LHCN-M2 (cell line): ENCODE measurements around the gene CGREF1. TPM values are rescaled to one million over a fixed set of nuclear protein-coding genes. Genes with fewer than 3 reads are reported as not detected.
A peak's percentile ranks its signal among the peaks of the same experiment; 100 is the strongest.
"Not testable (repeated sequence)": the region's sequence is repeated elsewhere in the genome, so short reads cannot be mapped to it uniquely, and the experiment has no call there.

Experiments
- DNase-seq: peaks from one replicate; pipeline ENCODE4 v3.0.0-alpha.2; 2012; ENCODE audit warnings: low read depth
- total RNA-seq: library from RNA; depleted of rRNA; stranded (reverse); fragments of >200 nt; gene quantifications from 2 replicates; pipeline ENCODE4 v1.2.3, GENCODE V29; 2014

Gene CGREF1
- total RNA-seq, 1 experiment from 2014 or later = 0.69 TPM

- DNase-seq = no peak
These were observed 42.6 kb downstream of the CGREF1 start for GRCh38 chr2:27076323-27076722.

GRCh38 chr2:27075566-27075871, 43.4 kb downstream of the CGREF1 start:
- DNase-seq = not testable (repeated sequence)

- DNase-seq = no peak
These were observed 44.0 kb downstream of the CGREF1 start for GRCh38 chr2:27074738-27075565.

GRCh38 chr2:27073782-27074181, 45.1 kb downstream of the CGREF1 start:
- DNase-seq = no peak

- no peak for DNase-seq
These were observed 46.0 kb downstream of the CGREF1 start for GRCh38 chr2:27072920-27073319.

GRCh38 chr2:27071990-27072830, 46.7 kb downstream of the CGREF1 start:
- no peak for DNase-seq

GRCh38 chr2:27071277-27071989, 47.5 kb downstream of the CGREF1 start, which contains the start of gene OST4:
OST4 (minus strand) TSS chr2:27071654.
- peak; percentile 87 for DNase-seq

GRCh38 chr2:27070653-27071276, 48.2 kb downstream of the CGREF1 start:
- DNase-seq = no peak

GRCh38 chr2:27069961-27070618, 48.8 kb downstream of the CGREF1 start:
- DNase-seq = no peak

GRCh38 chr2:27069436-27069835, 49.5 kb downstream of the CGREF1 start:
- DNase-seq = no peak

GRCh38 chr2:27067385-27067784, 51.5 kb downstream of the CGREF1 start:
- DNase-seq = no peak

GRCh38 chr2:27065128-27065527, 53.8 kb downstream of the CGREF1 start:
- no peak for DNase-seq

- DNase-seq = no peak
These were observed 58.6 kb downstream of the CGREF1 start for GRCh38 chr2:27060323-27060722.

GRCh38 chr2:27059141-27059820, 59.6 kb downstream of the CGREF1 start:
- no peak for DNase-seq

- DNase-seq = no peak
These were observed 60.7 kb downstream of the CGREF1 start for GRCh38 chr2:27058210-27058609.

GRCh38 chr2:27057184-27057583, 61.7 kb downstream of the CGREF1 start:
- no peak for DNase-seq

GRCh38 chr2:27054721-27055120, 64.2 kb downstream of the CGREF1 start:
- DNase-seq = no peak

- no peak for DNase-seq
These were observed 65.2 kb downstream of the CGREF1 start for GRCh38 chr2:27053776-27054175.

GRCh38 chr2:27053321-27053720, 65.6 kb downstream of the CGREF1 start:
- DNase-seq = no peak

GRCh38 chr2:27051902-27052645, 66.9 kb downstream of the CGREF1 start:
- no peak for DNase-seq
